ENCODE data around the gene DNM3. TPM values are rescaled to one million over a fixed set of nuclear protein-coding genes. Genes with fewer than 3 reads are reported as not detected.

Gene DNM3
- polyA plus RNA-seq, 4 donors, result 0.67 to 1.2 (median 0.99) TPM; not detected in 1

DNA sequence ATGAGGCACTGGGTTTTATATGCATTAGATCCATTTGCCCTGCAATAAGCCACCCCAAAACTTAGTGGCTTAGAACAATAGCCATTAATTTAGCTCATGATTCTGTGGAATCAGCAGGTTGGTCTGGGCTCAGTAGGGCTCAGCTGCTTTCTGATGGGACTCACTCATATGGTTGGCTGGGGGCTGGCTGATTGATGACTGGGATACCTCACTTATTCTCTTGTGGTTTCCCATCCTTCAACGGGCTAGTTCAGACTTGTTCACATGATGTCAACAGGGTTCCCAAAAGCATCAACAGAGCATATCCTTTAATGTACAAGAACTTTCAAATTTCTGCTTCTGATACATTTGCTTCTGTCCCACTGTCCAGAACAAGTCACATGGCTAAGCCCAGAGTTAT, 43.2 kb downstream of the DNM3 start:
- H3K36me3 ChIP-seq (ENCODE audit: control insufficient read depth in 3 of 3, insufficient read depth in 2 of 3, low read depth in 1 of 3, low read length in 3 of 3), result no peaks in the 10 kb centered on the region
- no peak for FAIRE-seq
- WGBS, 3 donors, result 79 to 96% (median 87%) methylated on average over 1 of the region's 1 CpG
- DNase-seq, result no peak
- H3K4me1 ChIP-seq (ENCODE audit: control insufficient read depth in 3 of 3, insufficient read depth in 2 of 3, low read depth in 1 of 3, low read length in 2 of 3), result peaks cover 0 to 5% (median 2%) of the 10 kb centered on the region in 3 donors
- H3K4me3 ChIP-seq (ENCODE audit: low read depth in 1 of 3, low read length in 3 of 3), result no peak overlapping the region
- H3K27me3 ChIP-seq (ENCODE audit: control insufficient read depth in 3 of 3, insufficient read depth in 3 of 3, low read length in 3 of 3), result no peaks in the 10 kb centered on the region
- no peaks in the 10 kb centered on the region for H3K9me3 ChIP-seq (ENCODE audit: control insufficient read depth in 2 of 2, insufficient read depth in 1 of 2, low read depth in 1 of 2, low read length in 1 of 2)
- no peak overlapping the region for H3K27ac ChIP-seq (ENCODE audit: low read depth in 1 of 3, low read length in 2 of 3)

DNA sequence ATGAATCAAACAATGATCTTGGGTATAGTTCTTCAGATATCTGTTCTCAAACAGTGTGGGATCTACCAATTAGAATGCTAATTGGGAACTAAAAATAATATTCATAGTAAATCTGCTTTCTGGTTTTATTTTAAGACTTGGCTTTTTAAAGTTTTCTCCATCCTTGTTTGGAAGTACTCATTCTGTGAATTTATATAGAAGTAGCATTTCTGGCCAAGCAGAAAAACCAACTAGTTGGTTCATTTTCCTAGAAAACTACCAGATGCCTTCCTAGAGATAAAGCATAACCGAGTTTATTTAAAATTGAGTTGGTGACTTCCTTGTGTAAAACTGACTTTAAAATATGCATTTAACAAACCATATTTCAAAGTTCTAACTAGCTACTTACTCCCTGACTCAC, 48.8 kb downstream of the DNM3 start:
- 59 to 66% (median 65%) methylated on average over 1 of the region's 1 CpG for WGBS, 3 donors
- no peaks in the 10 kb centered on the region for H3K27me3 ChIP-seq (ENCODE audit: control insufficient read depth in 3 of 3, insufficient read depth in 3 of 3, low read length in 3 of 3)

DNA sequence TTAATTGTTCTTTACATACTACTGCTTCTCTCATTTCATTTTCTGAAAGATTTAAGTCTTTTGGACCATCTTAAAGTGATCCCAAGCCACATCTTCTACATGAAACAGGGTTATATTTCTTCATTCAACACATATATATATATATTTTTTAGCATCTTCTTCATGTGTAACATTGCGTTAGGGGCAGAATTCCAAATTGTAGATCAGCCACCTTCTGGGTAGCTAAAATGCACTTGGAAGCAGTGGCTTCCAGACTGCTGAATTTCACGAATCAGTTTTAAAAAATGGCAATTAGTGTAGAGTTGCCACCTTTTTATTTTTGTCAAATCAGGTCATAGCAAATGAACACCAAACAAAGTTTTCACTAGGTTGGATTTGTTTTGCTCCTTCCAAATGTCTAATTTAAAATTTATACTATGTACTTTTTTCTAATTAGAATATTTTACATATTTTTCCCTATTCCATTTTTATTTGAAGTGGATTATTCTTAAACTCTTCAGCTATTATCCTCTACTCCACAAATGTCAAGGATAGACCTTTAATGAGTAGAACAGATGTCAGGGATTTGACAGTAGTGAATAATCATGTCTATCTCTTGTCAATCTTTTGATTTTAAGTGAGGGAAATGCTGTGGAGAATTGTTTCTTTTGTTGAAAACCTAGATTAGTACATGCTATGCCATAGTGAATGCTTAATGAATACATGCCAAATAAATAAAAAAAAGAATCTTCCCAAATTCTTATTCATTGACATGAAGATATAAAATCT, 55.8 kb downstream of the DNM3 start:
- WGBS, 3 donors, result 89 to 96% (median 93%) methylated on average over 2 of the region's 2 CpGs
- Histone ChIP-seq H3K36me3 (ENCODE audit: control insufficient read depth in 3 of 3, insufficient read depth in 2 of 3, low read depth in 1 of 3, low read length in 3 of 3) (no peaks in the 10 kb centered on the region), H3K27me3 (ENCODE audit: control insufficient read depth in 3 of 3, insufficient read depth in 3 of 3, low read length in 3 of 3) (no peaks in the 10 kb centered on the region), H3K27ac (ENCODE audit: low read depth in 1 of 3, low read length in 2 of 3) (no peak overlapping the region), H3K4me3 (ENCODE audit: low read depth in 1 of 3, low read length in 3 of 3) (no peak overlapping the region), H3K9me3 (ENCODE audit: control insufficient read depth in 2 of 2, insufficient read depth in 1 of 2, low read depth in 1 of 2, low read length in 1 of 2) (no peaks in the 10 kb centered on the region), H3K4me1 (ENCODE audit: control insufficient read depth in 3 of 3, insufficient read depth in 2 of 3, low read depth in 1 of 3, low read length in 2 of 3) (no peaks in the 10 kb centered on the region)
- FAIRE-seq (no peak), DNase-seq (no peak)

More for the DNA sequence above, 48.8 kb downstream of the DNM3 start:
- H3K27ac ChIP-seq (ENCODE audit: low read depth in 1 of 3, low read length in 2 of 3), result no peak overlapping the region
- H3K36me3 ChIP-seq (ENCODE audit: control insufficient read depth in 3 of 3, insufficient read depth in 2 of 3, low read depth in 1 of 3, low read length in 3 of 3), result no peaks in the 10 kb centered on the region
- no peak for FAIRE-seq
- H3K9me3 ChIP-seq (ENCODE audit: control insufficient read depth in 2 of 2, insufficient read depth in 1 of 2, low read depth in 1 of 2, low read length in 1 of 2), result no peaks in the 10 kb centered on the region
- no peak for DNase-seq
- no peak overlapping the region for H3K4me3 ChIP-seq (ENCODE audit: low read depth in 1 of 3, low read length in 3 of 3)
- H3K4me1 ChIP-seq (ENCODE audit: control insufficient read depth in 3 of 3, insufficient read depth in 2 of 3, low read depth in 1 of 3, low read length in 2 of 3), result no peaks in the 10 kb centered on the region

GRCh38 chr1:171898941-171899340, 57.6 kb downstream of the DNM3 start:
- no peaks in the 10 kb centered on the region for H3K9me3 ChIP-seq (ENCODE audit: control insufficient read depth in 2 of 2, insufficient read depth in 1 of 2, low read depth in 1 of 2, low read length in 1 of 2)
- 77 to 87% (median 78%) methylated on average over 9 of the region's 9 CpGs for WGBS, 3 donors
- H3K27ac ChIP-seq (ENCODE audit: low read depth in 1 of 3, low read length in 2 of 3), result no peak overlapping the region
- DNase-seq (no peak), FAIRE-seq (no peak)
- no peaks in the 10 kb centered on the region for H3K36me3 ChIP-seq (ENCODE audit: control insufficient read depth in 3 of 3, insufficient read depth in 2 of 3, low read depth in 1 of 3, low read length in 3 of 3)
- H3K27me3 ChIP-seq (ENCODE audit: control insufficient read depth in 3 of 3, insufficient read depth in 3 of 3, low read length in 3 of 3), result no peaks in the 10 kb centered on the region
- no peak overlapping the region for H3K4me3 ChIP-seq (ENCODE audit: low read depth in 1 of 3, low read length in 3 of 3)
- H3K4me1 ChIP-seq (ENCODE audit: control insufficient read depth in 3 of 3, insufficient read depth in 2 of 3, low read depth in 1 of 3, low read length in 2 of 3), result no peaks in the 10 kb centered on the region

DNA sequence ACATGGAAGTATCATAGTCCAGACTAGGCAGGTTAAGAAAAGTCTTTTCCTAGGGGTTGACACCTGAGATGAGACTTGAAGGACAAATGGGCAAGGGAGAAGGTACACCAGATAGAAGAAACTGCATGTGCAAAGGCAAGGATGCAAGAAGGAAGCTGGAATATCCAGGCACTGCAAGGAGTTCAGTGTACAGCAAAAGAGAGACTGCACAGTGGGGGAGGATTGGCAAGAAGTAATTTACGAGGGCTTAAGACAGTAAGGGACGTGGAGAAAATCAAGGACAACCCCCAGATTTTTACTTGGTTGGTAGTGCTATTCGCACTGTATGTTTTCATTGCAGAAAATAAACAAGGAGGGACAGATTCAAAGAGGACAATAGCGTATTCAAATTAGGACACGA, 58.5 kb downstream of the DNM3 start:
- Histone ChIP-seq H3K9me3 (ENCODE audit: control insufficient read depth in 2 of 2, insufficient read depth in 1 of 2, low read depth in 1 of 2, low read length in 1 of 2) (no peaks in the 10 kb centered on the region), H3K36me3 (ENCODE audit: control insufficient read depth in 3 of 3, insufficient read depth in 2 of 3, low read depth in 1 of 3, low read length in 3 of 3) (no peaks in the 10 kb centered on the region), H3K4me3 (ENCODE audit: low read depth in 1 of 3, low read length in 3 of 3) (no peak overlapping the region), H3K27me3 (ENCODE audit: control insufficient read depth in 3 of 3, insufficient read depth in 3 of 3, low read length in 3 of 3) (no peaks in the 10 kb centered on the region), H3K4me1 (ENCODE audit: control insufficient read depth in 3 of 3, insufficient read depth in 2 of 3, low read depth in 1 of 3, low read length in 2 of 3) (no peaks in the 10 kb centered on the region), H3K27ac (ENCODE audit: low read depth in 1 of 3, low read length in 2 of 3) (no peak overlapping the region)
- DNase-seq (no peak), FAIRE-seq (no peak)
- WGBS, 3 donors, result 90 to 96% (median 95%) methylated on average over 5 of the region's 5 CpGs

- no peak for DNase-seq
- H3K27ac ChIP-seq (ENCODE audit: low read depth in 1 of 3, low read length in 2 of 3), result no peak overlapping the region
- H3K4me1 ChIP-seq (ENCODE audit: control insufficient read depth in 3 of 3, insufficient read depth in 2 of 3, low read depth in 1 of 3, low read length in 2 of 3), result no peaks in the 10 kb centered on the region
- no peaks in the 10 kb centered on the region for H3K27me3 ChIP-seq (ENCODE audit: control insufficient read depth in 3 of 3, insufficient read depth in 3 of 3, low read length in 3 of 3)
- FAIRE-seq, result no peak
- 90 to 93% (median 92%) methylated on average over 7 of the region's 7 CpGs for WGBS, 3 donors
- no peaks in the 10 kb centered on the region for H3K9me3 ChIP-seq (ENCODE audit: control insufficient read depth in 2 of 2, insufficient read depth in 1 of 2, low read depth in 1 of 2, low read length in 1 of 2)
- H3K36me3 ChIP-seq (ENCODE audit: control insufficient read depth in 3 of 3, insufficient read depth in 2 of 3, low read depth in 1 of 3, low read length in 3 of 3), result no peaks in the 10 kb centered on the region
- H3K4me3 ChIP-seq (ENCODE audit: low read depth in 1 of 3, low read length in 3 of 3), result no peak overlapping the region
Observed at GRCh38 chr1:171901245-171901644, 59.9 kb downstream of the DNM3 start.

- Histone ChIP-seq H3K9me3 (ENCODE audit: control insufficient read depth in 2 of 2, insufficient read depth in 1 of 2, low read depth in 1 of 2, low read length in 1 of 2) (no peaks in the 10 kb centered on the region), H3K27ac (ENCODE audit: low read depth in 1 of 3, low read length in 2 of 3) (no peak overlapping the region), H3K27me3 (ENCODE audit: control insufficient read depth in 3 of 3, insufficient read depth in 3 of 3, low read length in 3 of 3) (no peaks in the 10 kb centered on the region), H3K4me3 (ENCODE audit: low read depth in 1 of 3, low read length in 3 of 3) (no peak overlapping the region), H3K4me1 (ENCODE audit: control insufficient read depth in 3 of 3, insufficient read depth in 2 of 3, low read depth in 1 of 3, low read length in 2 of 3) (no peaks in the 10 kb centered on the region), H3K36me3 (ENCODE audit: control insufficient read depth in 3 of 3, insufficient read depth in 2 of 3, low read depth in 1 of 3, low read length in 3 of 3) (no peaks in the 10 kb centered on the region)
- WGBS, 3 donors, result 66 to 75% (median 75%) methylated on average over 3 of the region's 3 CpGs
- DNase-seq (no peak), FAIRE-seq (no peak)
Observed at GRCh38 chr1:171902527-171902926, 61.2 kb downstream of the DNM3 start.

GRCh38 chr1:171904778-171905450, 63.6 kb downstream of the DNM3 start:
- H3K4me3 ChIP-seq (ENCODE audit: low read depth in 1 of 3, low read length in 3 of 3), result no peak overlapping the region
- no peak for DNase-seq
- peaks cover 0 to 3% (median 0%) of the 10 kb centered on the region in 3 donors for H3K4me1 ChIP-seq (ENCODE audit: control insufficient read depth in 3 of 3, insufficient read depth in 2 of 3, low read depth in 1 of 3, low read length in 2 of 3)
- WGBS, 3 donors, result 83 to 90% (median 86%) methylated on average over 5 of the region's 5 CpGs
- no peak overlapping the region for H3K27ac ChIP-seq (ENCODE audit: low read depth in 1 of 3, low read length in 2 of 3)
- FAIRE-seq, result no peak
- no peaks in the 10 kb centered on the region for H3K27me3 ChIP-seq (ENCODE audit: control insufficient read depth in 3 of 3, insufficient read depth in 3 of 3, low read length in 3 of 3)
- no peaks in the 10 kb centered on the region for H3K9me3 ChIP-seq (ENCODE audit: control insufficient read depth in 2 of 2, insufficient read depth in 1 of 2, low read depth in 1 of 2, low read length in 1 of 2)
- H3K36me3 ChIP-seq (ENCODE audit: control insufficient read depth in 3 of 3, insufficient read depth in 2 of 3, low read depth in 1 of 3, low read length in 3 of 3), result no peaks in the 10 kb centered on the region
